SK-N-SH treated with all-trans-retinoic acid at 6 μM for 48 hours (cell line): ENCODE results near the gene LAIR1.

ENCODE experiments used
- ARNTL ChIP-seq: fragments of 450-650 bp; formaldehyde crosslinking; IDR thresholded peaks from 2 replicates; pipeline ENCODE4 v1.5.0; 2020; ENCODE audit warnings: low read depth, mild to moderate bottlenecking, moderate library complexity, borderline replicate concordance
- CREB5 ChIP-seq: fragments of 250-450 bp; sonication (Bioruptor Pico); IDR thresholded peaks from 2 replicates; pipeline ENCODE4 v1.5.1; 2020; ENCODE audit warnings: low read depth, mild to moderate bottlenecking, moderate library complexity
- CSRNP3 ChIP-seq: fragments of 250-450 bp; sonication (Bioruptor Pico); IDR thresholded peaks from 2 replicates; pipeline ENCODE4 v1.5.1; 2021; ENCODE audit warnings: mild to moderate bottlenecking, moderate library complexity
- ESRRG ChIP-seq: fragments of 250-450 bp; sonication (Bioruptor Pico); IDR thresholded peaks from 2 replicates; pipeline ENCODE4 v1.6.1; 2021; ENCODE audit warnings: mild to moderate bottlenecking
- ISL1 ChIP-seq: fragments of 250-450 bp; sonication (Bioruptor Pico); IDR thresholded peaks from 2 replicates; pipeline ENCODE4 v2.1.2; 2022; ENCODE audit warnings: mild to moderate bottlenecking, moderate library complexity
- PATZ1 ChIP-seq: fragments of 250-450 bp; sonication (Bioruptor Pico); IDR thresholded peaks from 2 replicates; pipeline ENCODE4 v1.8.0; 2020; ENCODE audit warnings: mild to moderate bottlenecking, moderate library complexity, borderline replicate concordance
- RARB ChIP-seq: fragments of 250-450 bp; sonication (Bioruptor Pico); IDR thresholded peaks from 2 replicates; pipeline ENCODE4 v1.8.0; 2021; ENCODE audit warnings: mild to moderate bottlenecking, moderate library complexity
- ZFP3 ChIP-seq: fragments of 250-450 bp; sonication (Bioruptor Pico); IDR thresholded peaks from 2 replicates; pipeline ENCODE4 v1.5.0; 2020; ENCODE audit warnings: mild to moderate bottlenecking, moderate library complexity
- ZFP30 ChIP-seq: fragments of 450-650 bp; formaldehyde crosslinking; IDR thresholded peaks from 2 replicates; pipeline ENCODE4 v1.5.0; 2022; ENCODE audit warnings: mild to moderate bottlenecking, moderate library complexity
- ZNF565 ChIP-seq: fragments of 450-650 bp; formaldehyde crosslinking; conservative IDR thresholded peaks from 2 replicates; pipeline ENCODE4 v1.5.0; 2020; ENCODE audit warnings: low read depth, mild to moderate bottlenecking, moderate library complexity
- ZNF70 ChIP-seq: fragments of 450-650 bp; formaldehyde crosslinking; IDR thresholded peaks from 2 replicates; pipeline ENCODE4 v1.5.0; 2020; ENCODE audit warnings: mild to moderate bottlenecking, moderate library complexity

DNA sequence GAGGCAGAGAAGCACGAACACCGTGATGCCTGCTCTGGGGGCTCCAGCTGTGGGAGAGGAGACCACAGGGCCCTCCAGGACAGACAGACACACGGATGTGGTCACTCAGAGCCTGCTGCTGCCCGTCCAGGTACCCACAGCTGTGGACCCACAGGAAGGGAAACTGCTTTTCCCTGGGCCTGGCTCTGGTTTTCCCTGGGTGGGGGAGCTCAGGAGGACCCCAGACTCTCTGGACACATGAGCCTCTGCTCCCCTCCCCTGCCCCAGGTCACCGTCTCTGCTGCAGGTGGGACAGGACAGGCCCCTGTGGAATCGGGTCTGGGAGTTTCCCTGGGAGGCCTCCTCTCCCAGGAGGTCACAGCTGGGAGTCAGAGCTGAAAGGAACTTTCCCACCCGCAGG, 33.1 kb downstream of the LAIR1 start:
- no peak for TF ChIP-seq ZNF70 (CRISPR knock-in tag)
- no peak for TF ChIP-seq PATZ1
- no peak for TF ChIP-seq RARB (CRISPR knock-in tag)
- TF ChIP-seq ISL1 (CRISPR knock-in tag): no peak
- TF ChIP-seq CREB5: no peak
- TF ChIP-seq ESRRG: no peak
- no peak for TF ChIP-seq CSRNP3 (CRISPR knock-in tag)
- TF ChIP-seq ZNF565: no peak
- no peak for TF ChIP-seq ARNTL (CRISPR knock-in tag)
- no peak for TF ChIP-seq ZFP30
- TF ChIP-seq ZFP3 (CRISPR knock-in tag): no peak
